Transverse colon (tissue), 3 donors: ENCODE measurements around the gene COL23A1.

Source experiments
- CTCF ChIP-seq, 5 experiments: fragments of 200-600 bp in 3 of 5; fragments of 450-650 bp in 2 of 5; sonication (generic) in 3 of 5; IDR thresholded peaks; 1 replicate in 2 of 5; 2 replicates in 3 of 5; pipeline ENCODE4 v1.5.1; 2016 to 2017; ENCODE audit warnings: antibody characterized with exemption in 5 of 5, inconsistent platforms in 3 of 5, mild to moderate bottlenecking in 2 of 5, moderate library complexity in 1 of 5
- POLR2A ChIP-seq: fragments of 450-650 bp; IDR thresholded peaks from one replicate; pipeline ENCODE4 v1.6.1; 2016; ENCODE audit warnings: antibody characterized with exemption, mild to moderate bottlenecking, moderate library complexity

- TF ChIP-seq CTCF (IDR thresholded peaks at IDR 0.05) (no peak), POLR2A (no peak)
Measured at GRCh38 chr5:178630951-178631350, 40.8 kb upstream of the COL23A1 start.
